Lung microvascular endothelial cell (primary cell): ENCODE results near the gene CEL. TPM values are rescaled to one million over a fixed set of nuclear protein-coding genes. Genes with fewer than 3 reads are reported as not detected.

ENCODE experiments used
- DNase-seq, 2 donors: peaks; one replicate each; pipeline versions ENCODE4 v3.0.0 to v3.0.0-alpha.2; 2010; ENCODE audit warnings: low read depth in 2 of 2
- total RNA-seq: library from RNA; depleted of rRNA; stranded (reverse); fragments of >200 nt; gene quantifications from 2 replicates; pipeline ENCODE4 v1.2.1, GENCODE V29; 2014

CEL gene
- total RNA-seq, 1 donor from 2014 or later = under 0.01 TPM

- no peak for DNase-seq
Measured at GRCh38 chr9:133115604-133116345, 54.0 kb downstream of the CEL start.

GRCh38 chr9:133116346-133117231 is 54.8 kb downstream of the CEL start:
- no peak for DNase-seq

- DNase-seq = no peak
Measured at GRCh38 chr9:133117271-133118178, 55.7 kb downstream of the CEL start.

GRCh38 chr9:133118179-133118520 is 56.4 kb downstream of the CEL start:
- DNase-seq = no peak

DNA sequence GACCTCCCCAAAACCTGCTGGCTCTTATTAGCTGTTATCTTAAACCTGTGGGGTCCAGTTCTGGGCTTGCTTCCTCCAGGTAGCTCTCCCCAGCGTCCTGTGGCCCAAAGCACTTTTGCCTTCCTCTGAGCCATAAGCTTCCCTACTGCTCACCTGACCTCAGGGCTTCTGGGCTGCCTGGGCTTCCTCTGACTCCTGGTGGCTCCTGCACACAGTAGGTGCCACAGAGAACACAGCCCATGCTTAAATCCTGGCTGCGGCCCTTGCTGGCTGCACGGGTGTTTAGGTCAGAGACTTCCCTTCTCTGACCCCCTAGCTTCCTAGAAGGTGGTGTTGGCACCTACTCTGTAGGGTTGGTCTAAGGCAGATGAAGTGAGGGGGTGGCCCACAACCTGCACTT is 56.8 kb downstream of the CEL start:
- DNase-seq = no peak

DNA sequence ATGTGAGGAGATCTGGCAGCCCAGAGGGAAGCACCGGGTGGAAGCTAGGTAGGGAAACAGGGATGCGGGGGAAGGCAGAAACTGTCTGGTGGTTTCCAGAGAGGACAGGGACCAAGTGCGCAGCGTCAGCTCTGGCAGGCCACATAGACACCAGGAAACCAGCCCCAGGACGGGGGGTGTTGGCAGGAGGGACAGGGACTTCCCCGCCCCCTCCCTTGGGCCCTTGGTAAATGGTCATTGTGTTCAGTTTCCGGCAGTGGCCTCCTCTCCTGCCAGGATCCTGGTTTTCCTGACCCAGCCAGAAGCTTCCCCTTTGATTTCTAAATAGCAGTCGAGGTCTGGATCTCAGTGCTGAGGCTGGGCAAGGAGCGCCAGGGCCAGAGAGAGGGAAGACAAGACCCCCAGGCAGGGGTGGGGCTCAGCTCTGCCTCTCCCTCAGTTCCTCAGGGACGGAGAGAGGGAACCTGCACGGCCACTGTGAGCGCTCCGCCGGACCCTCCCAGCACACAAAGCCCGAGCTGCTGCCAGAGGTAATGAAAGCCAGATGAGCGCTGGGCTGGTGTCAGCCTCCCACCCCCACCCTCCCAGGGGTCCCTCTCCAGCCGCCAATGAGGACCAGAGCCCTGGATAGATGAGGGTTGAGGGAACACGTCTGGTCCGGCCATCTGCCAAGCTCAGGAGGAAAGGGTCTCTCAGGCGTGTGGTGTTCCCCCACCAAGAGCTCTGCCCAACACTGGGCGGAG is 57.5 kb downstream of the CEL start:
- DNase-seq = peak; percentile 65 to 95

DNA sequence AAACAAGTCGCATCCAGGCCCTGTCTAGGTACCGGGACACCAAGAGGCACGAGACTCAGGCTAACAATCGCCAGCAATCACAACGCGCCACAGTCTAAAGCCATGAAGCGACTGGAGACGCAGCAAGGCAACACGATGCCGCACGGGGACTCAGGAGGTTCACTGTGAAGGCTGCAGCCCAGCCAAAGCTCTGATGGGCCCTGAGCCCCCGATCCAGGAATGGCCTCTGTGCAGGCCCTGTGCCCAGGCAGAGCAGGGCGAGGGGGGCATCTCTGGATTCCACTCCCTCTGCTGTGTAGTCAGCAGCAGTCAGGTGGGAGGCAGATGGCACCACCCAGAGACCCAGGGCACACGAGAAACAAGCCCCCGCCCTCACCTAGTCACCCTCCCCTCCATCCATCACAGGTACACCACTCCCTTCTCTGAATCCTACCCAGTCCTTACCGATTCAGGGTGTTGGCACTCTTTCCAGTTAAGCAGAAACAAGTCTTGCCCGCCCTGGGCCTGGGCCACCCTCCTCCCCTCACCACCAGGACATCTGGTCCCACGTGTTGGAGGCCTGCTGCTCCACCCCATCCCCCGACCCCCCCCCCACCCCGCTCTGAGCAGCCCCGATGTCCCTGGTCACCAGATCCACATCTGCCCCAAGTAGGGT is 58.2 kb downstream of the CEL start:
- DNase-seq = peak in 1 of 2 donors; percentile 47

GRCh38 chr9:133120501-133121197 is 58.9 kb downstream of the CEL start:
- DNase-seq = no peak

Other genes starting within 250 kb of the CEL start
- under 0.01 TPM in 1 of 2 replicates, not detected in the other for gene AK8, start 183.7 kb upstream of the CEL start, total RNA-seq
- gene SPACA9, start 183.1 kb upstream of the CEL start, total RNA-seq = 0.60 and 1.3 TPM in 2 replicates
- 12.2 and 20.4 TPM in 2 replicates for gene TSC1, start 117.4 kb upstream of the CEL start, total RNA-seq
- gene GFI1B, start 83.3 kb upstream of the CEL start, total RNA-seq = not detected in 2 replicates
- 35.5 and 36.3 TPM in 2 replicates for gene GTF3C5, start 31.0 kb upstream of the CEL start, total RNA-seq
- 27.0 and 37.5 TPM in 2 replicates for gene RALGDS, start 59.3 kb downstream of the CEL start, total RNA-seq
- gene GBGT1, start 101.9 kb downstream of the CEL start, total RNA-seq = 19.4 and 27.8 TPM in 2 replicates
- not detected in 2 replicates for gene OBP2B, start 147.3 kb downstream of the CEL start, total RNA-seq
- gene ABO, start 213.2 kb downstream of the CEL start, total RNA-seq = 0.22 and 0.79 TPM in 2 replicates